Panc1 (cell line): ENCODE results near the gene CDC42EP3.

Source experiments
- POLR2AphosphoS5 ChIP-seq: IDR thresholded peaks from 2 replicates; pipeline ENCODE4 v1.6.1; 2012; ENCODE audit warnings: mild to moderate bottlenecking, low read depth, low read length, moderate library complexity
- SIN3A ChIP-seq: IDR thresholded peaks from 2 replicates; pipeline ENCODE4 v1.6.1; 2012; ENCODE audit warnings: low read depth, mild to moderate bottlenecking, low read length, moderate library complexity, borderline replicate concordance; ENCODE audit not compliant: insufficient read depth
- TCF7L2 ChIP-seq: IDR thresholded peaks from 2 replicates; pipeline ENCODE4 v1.6.1; 2011; ENCODE audit warnings: mild to moderate bottlenecking, low read depth, low read length, inconsistent platforms
- TF ChIP-seq, protein P1 (sequence below): fragments of 450-650 bp; IDR thresholded peaks from 2 replicates; pipeline ENCODE4 v1.5.1; 2017; ENCODE audit warnings: mild to moderate bottlenecking
- TF ChIP-seq, protein P2 (sequence below), 2 experiments: IDR thresholded peaks; 2 replicates each; pipeline ENCODE4 v1.6.1; 2011 to 2012; ENCODE audit warnings: low read depth in 2 of 2, control low read depth in 1 of 2, low read length in 1 of 2, mild to moderate bottlenecking in 1 of 2, moderate library complexity in 1 of 2; ENCODE audit not compliant: insufficient read depth in 1 of 2

- TF ChIP-seq, protein P1, sequence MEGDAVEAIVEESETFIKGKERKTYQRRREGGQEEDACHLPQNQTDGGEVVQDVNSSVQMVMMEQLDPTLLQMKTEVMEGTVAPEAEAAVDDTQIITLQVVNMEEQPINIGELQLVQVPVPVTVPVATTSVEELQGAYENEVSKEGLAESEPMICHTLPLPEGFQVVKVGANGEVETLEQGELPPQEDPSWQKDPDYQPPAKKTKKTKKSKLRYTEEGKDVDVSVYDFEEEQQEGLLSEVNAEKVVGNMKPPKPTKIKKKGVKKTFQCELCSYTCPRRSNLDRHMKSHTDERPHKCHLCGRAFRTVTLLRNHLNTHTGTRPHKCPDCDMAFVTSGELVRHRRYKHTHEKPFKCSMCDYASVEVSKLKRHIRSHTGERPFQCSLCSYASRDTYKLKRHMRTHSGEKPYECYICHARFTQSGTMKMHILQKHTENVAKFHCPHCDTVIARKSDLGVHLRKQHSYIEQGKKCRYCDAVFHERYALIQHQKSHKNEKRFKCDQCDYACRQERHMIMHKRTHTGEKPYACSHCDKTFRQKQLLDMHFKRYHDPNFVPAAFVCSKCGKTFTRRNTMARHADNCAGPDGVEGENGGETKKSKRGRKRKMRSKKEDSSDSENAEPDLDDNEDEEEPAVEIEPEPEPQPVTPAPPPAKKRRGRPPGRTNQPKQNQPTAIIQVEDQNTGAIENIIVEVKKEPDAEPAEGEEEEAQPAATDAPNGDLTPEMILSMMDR = no peak
- no peak for TF ChIP-seq POLR2AphosphoS5
- TF ChIP-seq, protein P2, sequence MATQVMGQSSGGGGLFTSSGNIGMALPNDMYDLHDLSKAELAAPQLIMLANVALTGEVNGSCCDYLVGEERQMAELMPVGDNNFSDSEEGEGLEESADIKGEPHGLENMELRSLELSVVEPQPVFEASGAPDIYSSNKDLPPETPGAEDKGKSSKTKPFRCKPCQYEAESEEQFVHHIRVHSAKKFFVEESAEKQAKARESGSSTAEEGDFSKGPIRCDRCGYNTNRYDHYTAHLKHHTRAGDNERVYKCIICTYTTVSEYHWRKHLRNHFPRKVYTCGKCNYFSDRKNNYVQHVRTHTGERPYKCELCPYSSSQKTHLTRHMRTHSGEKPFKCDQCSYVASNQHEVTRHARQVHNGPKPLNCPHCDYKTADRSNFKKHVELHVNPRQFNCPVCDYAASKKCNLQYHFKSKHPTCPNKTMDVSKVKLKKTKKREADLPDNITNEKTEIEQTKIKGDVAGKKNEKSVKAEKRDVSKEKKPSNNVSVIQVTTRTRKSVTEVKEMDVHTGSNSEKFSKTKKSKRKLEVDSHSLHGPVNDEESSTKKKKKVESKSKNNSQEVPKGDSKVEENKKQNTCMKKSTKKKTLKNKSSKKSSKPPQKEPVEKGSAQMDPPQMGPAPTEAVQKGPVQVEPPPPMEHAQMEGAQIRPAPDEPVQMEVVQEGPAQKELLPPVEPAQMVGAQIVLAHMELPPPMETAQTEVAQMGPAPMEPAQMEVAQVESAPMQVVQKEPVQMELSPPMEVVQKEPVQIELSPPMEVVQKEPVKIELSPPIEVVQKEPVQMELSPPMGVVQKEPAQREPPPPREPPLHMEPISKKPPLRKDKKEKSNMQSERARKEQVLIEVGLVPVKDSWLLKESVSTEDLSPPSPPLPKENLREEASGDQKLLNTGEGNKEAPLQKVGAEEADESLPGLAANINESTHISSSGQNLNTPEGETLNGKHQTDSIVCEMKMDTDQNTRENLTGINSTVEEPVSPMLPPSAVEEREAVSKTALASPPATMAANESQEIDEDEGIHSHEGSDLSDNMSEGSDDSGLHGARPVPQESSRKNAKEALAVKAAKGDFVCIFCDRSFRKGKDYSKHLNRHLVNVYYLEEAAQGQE (IDR thresholded peaks at IDR 0.05; ENCODE audit: insufficient read depth in 1 of 2, low read depth in 2 of 2, low read length in 1 of 2) = no peak
- no peak for TF ChIP-seq SIN3A
- no peak for TF ChIP-seq TCF7L2
These were observed 11.8 kb upstream of the CDC42EP3 start for GRCh38 chr2:37683241-37683640.
